ENCODE results near the gene ERBIN. TPM values are rescaled to one million over a fixed set of nuclear protein-coding genes. Genes with fewer than 3 reads are reported as not detected.
"Not testable (repeated sequence)": the region's sequence is repeated elsewhere in the genome, so short reads cannot be mapped to it uniquely, and the experiment has no call there.

ERBIN gene
- total RNA-seq, 1 donor from 2014 or later, result 12.0 TPM

GRCh38 chr5:65952259-65952658 lies 25.9 kb downstream of the ERBIN start:
- peaks cover 0 to 5% of the 10 kb centered on the region in 2 donors for H3K4me1 ChIP-seq
- no peak for TF ChIP-seq CTCF (IDR thresholded peaks at IDR 0.05)
- no peaks in the 10 kb centered on the region for H3K9me3 ChIP-seq
- no peaks in the 10 kb centered on the region for H3K27me3 ChIP-seq
- DNase-seq (ENCODE audit: low spot score in 2 of 2), result no peak
- H3K27ac ChIP-seq, result no peak overlapping the region
- intact Hi-C loops (cut with DNase I), result no loop called here
- no peak overlapping the region for H3K4me3 ChIP-seq
- no peaks in the 10 kb centered on the region for H3K36me3 ChIP-seq

- Histone ChIP-seq H3K27ac (no peak overlapping the region), H3K36me3 (no peaks in the 10 kb centered on the region), H3K9me3 (no peaks in the 10 kb centered on the region), H3K27me3 (no peaks in the 10 kb centered on the region), H3K4me1 (peaks cover 0 to 5% of the 10 kb centered on the region in 2 donors), H3K4me3 (no peak overlapping the region)
- no peak for DNase-seq (ENCODE audit: low spot score in 2 of 2)
- intact Hi-C loops (cut with DNase I), result no loop called here
- TF ChIP-seq CTCF (IDR thresholded peaks at IDR 0.05), result no peak
These were observed 27.8 kb downstream of the ERBIN start for GRCh38 chr5:65954200-65954599.

GRCh38 chr5:65955746-65956145 lies 29.4 kb downstream of the ERBIN start:
- H3K27ac ChIP-seq, result no peak overlapping the region
- no peaks in the 10 kb centered on the region for H3K36me3 ChIP-seq
- no peaks in the 10 kb centered on the region for H3K27me3 ChIP-seq
- TF ChIP-seq CTCF (IDR thresholded peaks at IDR 0.05), result no peak
- H3K4me1 ChIP-seq, result peaks cover 0 to 13% of the 10 kb centered on the region in 2 donors
- H3K9me3 ChIP-seq, result no peaks in the 10 kb centered on the region
- no peak overlapping the region for H3K4me3 ChIP-seq
- intact Hi-C loops (cut with DNase I), result no loop called here
- no peak for DNase-seq (ENCODE audit: low spot score in 2 of 2)

- intact Hi-C loops (cut with DNase I); DNase-seq (ENCODE audit: low spot score in 2 of 2); H3K4me3 ChIP-seq; H3K27me3 ChIP-seq; H3K9me3 ChIP-seq; H3K36me3 ChIP-seq; H3K27ac ChIP-seq: not testable (repeated sequence)
- H3K4me1 ChIP-seq, result peaks cover 0 to 17% of the 10 kb centered on the region in 2 donors
These were observed 31.3 kb downstream of the ERBIN start for GRCh38 chr5:65957703-65958102.

- H3K4me1 ChIP-seq, result peaks cover 0 to 23% of the 10 kb centered on the region in 2 donors
- H3K27ac ChIP-seq, result no peak overlapping the region
- intact Hi-C loops (cut with DNase I), result no loop called here
- no peaks in the 10 kb centered on the region for H3K27me3 ChIP-seq
- TF ChIP-seq CTCF (IDR thresholded peaks at IDR 0.05), result no peak
- H3K36me3 ChIP-seq, result no peaks in the 10 kb centered on the region
- DNase-seq (ENCODE audit: low spot score in 2 of 2), result no peak
- H3K4me3 ChIP-seq, result no peak overlapping the region
- H3K9me3 ChIP-seq, result no peaks in the 10 kb centered on the region
These were observed 35.3 kb downstream of the ERBIN start for GRCh38 chr5:65961633-65962032.

GRCh38 chr5:65967288-65968066 lies 41.1 kb downstream of the ERBIN start:
- no peak overlapping the region for H3K27ac ChIP-seq
- no peak overlapping the region for H3K4me3 ChIP-seq
- DNase-seq (ENCODE audit: low spot score in 2 of 2), result no peak
- TF ChIP-seq CTCF (IDR thresholded peaks at IDR 0.05), result no peak
- no peaks in the 10 kb centered on the region for H3K27me3 ChIP-seq
- H3K36me3 ChIP-seq, result no peaks in the 10 kb centered on the region
- peaks cover 0 to 10% of the 10 kb centered on the region in 2 donors for H3K4me1 ChIP-seq
- H3K9me3 ChIP-seq, result no peaks in the 10 kb centered on the region
- intact Hi-C loops (cut with DNase I), result no loop called here

All from ascending aorta (tissue), 2 donors.